HepG2 (cell line): ENCODE results near the gene ETFA. TPM values are rescaled to one million over a fixed set of nuclear protein-coding genes. Genes with fewer than 3 reads are reported as not detected.

Experiments
- DPF2 ChIP-seq: sonication (generic); formaldehyde crosslinking; IDR thresholded peaks from 2 replicates; pipeline ENCODE4 v1.4.0; 2020; ENCODE audit warnings: mild to moderate bottlenecking, low read depth, missing genetic modification reagents, borderline replicate concordance
- HOXA7 ChIP-seq: sonication (generic); formaldehyde crosslinking; IDR thresholded peaks from 2 replicates; pipeline ENCODE4 v1.8.1; 2022; ENCODE audit warnings: mild to moderate bottlenecking, missing genetic modification reagents, moderate library complexity
- NR3C1 ChIP-seq: sonication (generic); formaldehyde crosslinking; IDR thresholded peaks from 2 replicates; pipeline ENCODE4 v1.4.0; 2020; ENCODE audit warnings: missing genetic modification reagents
- NRL ChIP-seq: sonication (generic); formaldehyde crosslinking; IDR thresholded peaks from 2 replicates; pipeline ENCODE4 v1.5.0; 2020; ENCODE audit warnings: missing genetic modification reagents, mild to moderate bottlenecking, moderate library complexity, borderline replicate concordance
- PHB2 ChIP-seq: fragments of 450-650 bp; IDR thresholded peaks from 2 replicates; pipeline ENCODE4 v1.6.1; 2018; ENCODE audit not compliant: partially characterized antibody
- SNAPC4 ChIP-seq: sonication (generic); formaldehyde crosslinking; IDR thresholded peaks from 2 replicates; pipeline ENCODE4 v1.4.0; 2020; ENCODE audit warnings: mild to moderate bottlenecking, missing genetic modification reagents
- SOX6 ChIP-seq, 2 experiments: fragments of 450-650 bp in 1 of 2; sonication (generic) in 1 of 2; formaldehyde crosslinking in 1 of 2; IDR thresholded peaks; 2 replicates each; pipeline versions ENCODE4 v1.4.0 to v1.6.1; 2017 to 2020; ENCODE audit warnings: antibody characterized with exemption in 1 of 2, mild to moderate bottlenecking in 1 of 2, missing genetic modification reagents in 1 of 2
- TARDBP ChIP-seq: sonication (generic); formaldehyde crosslinking; IDR thresholded peaks from 2 replicates; pipeline ENCODE4 v1.8.0; 2022; ENCODE audit warnings: mild to moderate bottlenecking, missing genetic modification reagents
- ZMYM3 ChIP-seq: sonication (generic); formaldehyde crosslinking; IDR thresholded peaks from 2 replicates; pipeline ENCODE4 v1.5.1; 2020; ENCODE audit warnings: mild to moderate bottlenecking, missing genetic modification reagents
- ZNF616 ChIP-seq: sonication (generic); formaldehyde crosslinking; IDR thresholded peaks from 2 replicates; pipeline ENCODE4 v1.5.0; 2020; ENCODE audit warnings: low read depth, mild to moderate bottlenecking, missing genetic modification reagents
- ZSCAN9 ChIP-seq: IDR thresholded peaks from 2 replicates; pipeline ENCODE4 v1.6.1; 2016; ENCODE audit warnings: borderline replicate concordance
- polyA plus RNA-seq, 8 experiments: library from polyadenylated mRNA; depleted of rRNA in 3 of 8; stranded (reverse) in 7 of 8; unstranded in 1 of 8; fragments of >200 nt; fragmentation: Illumina TruSeq in 4 of 8; extraction: Trizol in 4 of 8; gene quantifications; 2 replicates each; pipeline versions ENCODE4 v1.2.1 to v1.2.3, GENCODE V29; 2011 to 2016; ENCODE audit warnings: low read depth in 4 of 8, missing spikeins in 1 of 8, mixed read lengths in 1 of 8; ENCODE audit not compliant: insufficient read depth in 1 of 8
- total RNA-seq, 5 experiments: library from RNA; depleted of rRNA; stranded (reverse); fragments of >200 nt; fragmentation: Illumina TruSeq; extraction: Trizol; gene quantifications; 2 replicates each; pipeline ENCODE4 v1.2.3, GENCODE V29; 2016; ENCODE audit warnings: low read depth in 1 of 5
- TF ChIP-seq, protein P1 (sequence below): fragments of 450-650 bp; IDR thresholded peaks from 2 replicates; pipeline ENCODE4 v1.6.1; 2017
- TF ChIP-seq, protein P2 (sequence below): sonication (generic); formaldehyde crosslinking; IDR thresholded peaks from 2 replicates; pipeline ENCODE4 v1.4.0; 2020; ENCODE audit warnings: mild to moderate bottlenecking, low read depth, missing genetic modification reagents
- TF ChIP-seq, protein P3 (sequence below): sonication (generic); formaldehyde crosslinking; IDR thresholded peaks from 2 replicates; pipeline ENCODE4 v1.9.0; 2021; ENCODE audit warnings: mild to moderate bottlenecking, missing genetic modification reagents
- TF ChIP-seq, protein P4 (sequence below): sonication (generic); formaldehyde crosslinking; IDR thresholded peaks from 2 replicates; pipeline ENCODE4 v1.8.1; 2023; ENCODE audit warnings: missing genetic modification reagents, mild to moderate bottlenecking, borderline replicate concordance

The ETFA gene
- total and polyA plus RNA-seq, 2 of the 13 experiments (the other 11 are each of a cell fraction or from before 2014, with no cell fraction given): 291 to 396 TPM

DNA sequence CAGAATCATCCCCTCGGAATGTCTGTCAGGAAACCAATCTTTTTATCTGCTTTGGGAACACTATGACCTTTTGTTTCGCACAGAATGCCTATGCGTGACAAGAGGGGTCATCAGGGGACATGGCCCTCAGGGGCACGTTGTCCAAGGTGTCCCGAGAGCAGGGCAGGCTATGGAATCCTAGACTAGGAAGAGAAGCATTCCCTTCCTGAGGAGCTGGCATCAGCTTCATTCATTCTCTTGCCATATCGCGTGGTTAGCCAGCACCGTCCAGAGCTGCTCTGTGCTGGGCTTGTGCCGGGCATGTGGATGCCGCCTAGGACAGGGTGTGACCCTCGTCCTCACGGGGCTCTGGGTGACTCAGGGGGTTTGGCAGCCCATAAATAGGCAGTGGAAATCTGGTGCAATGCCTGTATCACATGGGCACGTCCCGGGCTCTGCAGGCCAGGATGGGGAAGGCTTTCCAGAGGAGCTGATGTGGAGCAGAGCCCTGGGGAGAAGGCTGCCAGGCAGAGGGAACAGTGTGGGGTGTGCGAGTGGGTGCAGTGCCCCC lies 133.7 kb downstream of the ETFA start (continued):
- TF ChIP-seq, protein P1, sequence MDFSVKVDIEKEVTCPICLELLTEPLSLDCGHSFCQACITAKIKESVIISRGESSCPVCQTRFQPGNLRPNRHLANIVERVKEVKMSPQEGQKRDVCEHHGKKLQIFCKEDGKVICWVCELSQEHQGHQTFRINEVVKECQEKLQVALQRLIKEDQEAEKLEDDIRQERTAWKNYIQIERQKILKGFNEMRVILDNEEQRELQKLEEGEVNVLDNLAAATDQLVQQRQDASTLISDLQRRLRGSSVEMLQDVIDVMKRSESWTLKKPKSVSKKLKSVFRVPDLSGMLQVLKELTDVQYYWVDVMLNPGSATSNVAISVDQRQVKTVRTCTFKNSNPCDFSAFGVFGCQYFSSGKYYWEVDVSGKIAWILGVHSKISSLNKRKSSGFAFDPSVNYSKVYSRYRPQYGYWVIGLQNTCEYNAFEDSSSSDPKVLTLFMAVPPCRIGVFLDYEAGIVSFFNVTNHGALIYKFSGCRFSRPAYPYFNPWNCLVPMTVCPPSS: no peak
- TF ChIP-seq SNAPC4 (CRISPR knock-in tag) (no peak), ZMYM3 (CRISPR knock-in tag) (no peak), TARDBP (CRISPR knock-in tag) (no peak), PHB2 (no peak), ZSCAN9 (no peak), DPF2 (CRISPR knock-in tag) (no peak), HOXA7 (CRISPR knock-in tag) (0 out of 2 replicates have a peak, but pooled peaks have one; percentile 50), ZNF616 (CRISPR knock-in tag) (no peak), NR3C1 (CRISPR knock-in tag) (no peak), NRL (0 out of 2 replicates have a peak, but pooled peaks have one; percentile 15), SOX6 (IDR thresholded peaks at IDR 0.05) (no peak), SOX6 (CRISPR knock-in tag; IDR thresholded peaks at IDR 0.05) (peak; percentile 21; the same call in 1 of the 2 replicates)
- TF ChIP-seq, protein P2, sequence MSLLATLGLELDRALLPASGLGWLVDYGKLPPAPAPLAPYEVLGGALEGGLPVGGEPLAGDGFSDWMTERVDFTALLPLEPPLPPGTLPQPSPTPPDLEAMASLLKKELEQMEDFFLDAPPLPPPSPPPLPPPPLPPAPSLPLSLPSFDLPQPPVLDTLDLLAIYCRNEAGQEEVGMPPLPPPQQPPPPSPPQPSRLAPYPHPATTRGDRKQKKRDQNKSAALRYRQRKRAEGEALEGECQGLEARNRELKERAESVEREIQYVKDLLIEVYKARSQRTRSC: no peak
- TF ChIP-seq, protein P3, sequence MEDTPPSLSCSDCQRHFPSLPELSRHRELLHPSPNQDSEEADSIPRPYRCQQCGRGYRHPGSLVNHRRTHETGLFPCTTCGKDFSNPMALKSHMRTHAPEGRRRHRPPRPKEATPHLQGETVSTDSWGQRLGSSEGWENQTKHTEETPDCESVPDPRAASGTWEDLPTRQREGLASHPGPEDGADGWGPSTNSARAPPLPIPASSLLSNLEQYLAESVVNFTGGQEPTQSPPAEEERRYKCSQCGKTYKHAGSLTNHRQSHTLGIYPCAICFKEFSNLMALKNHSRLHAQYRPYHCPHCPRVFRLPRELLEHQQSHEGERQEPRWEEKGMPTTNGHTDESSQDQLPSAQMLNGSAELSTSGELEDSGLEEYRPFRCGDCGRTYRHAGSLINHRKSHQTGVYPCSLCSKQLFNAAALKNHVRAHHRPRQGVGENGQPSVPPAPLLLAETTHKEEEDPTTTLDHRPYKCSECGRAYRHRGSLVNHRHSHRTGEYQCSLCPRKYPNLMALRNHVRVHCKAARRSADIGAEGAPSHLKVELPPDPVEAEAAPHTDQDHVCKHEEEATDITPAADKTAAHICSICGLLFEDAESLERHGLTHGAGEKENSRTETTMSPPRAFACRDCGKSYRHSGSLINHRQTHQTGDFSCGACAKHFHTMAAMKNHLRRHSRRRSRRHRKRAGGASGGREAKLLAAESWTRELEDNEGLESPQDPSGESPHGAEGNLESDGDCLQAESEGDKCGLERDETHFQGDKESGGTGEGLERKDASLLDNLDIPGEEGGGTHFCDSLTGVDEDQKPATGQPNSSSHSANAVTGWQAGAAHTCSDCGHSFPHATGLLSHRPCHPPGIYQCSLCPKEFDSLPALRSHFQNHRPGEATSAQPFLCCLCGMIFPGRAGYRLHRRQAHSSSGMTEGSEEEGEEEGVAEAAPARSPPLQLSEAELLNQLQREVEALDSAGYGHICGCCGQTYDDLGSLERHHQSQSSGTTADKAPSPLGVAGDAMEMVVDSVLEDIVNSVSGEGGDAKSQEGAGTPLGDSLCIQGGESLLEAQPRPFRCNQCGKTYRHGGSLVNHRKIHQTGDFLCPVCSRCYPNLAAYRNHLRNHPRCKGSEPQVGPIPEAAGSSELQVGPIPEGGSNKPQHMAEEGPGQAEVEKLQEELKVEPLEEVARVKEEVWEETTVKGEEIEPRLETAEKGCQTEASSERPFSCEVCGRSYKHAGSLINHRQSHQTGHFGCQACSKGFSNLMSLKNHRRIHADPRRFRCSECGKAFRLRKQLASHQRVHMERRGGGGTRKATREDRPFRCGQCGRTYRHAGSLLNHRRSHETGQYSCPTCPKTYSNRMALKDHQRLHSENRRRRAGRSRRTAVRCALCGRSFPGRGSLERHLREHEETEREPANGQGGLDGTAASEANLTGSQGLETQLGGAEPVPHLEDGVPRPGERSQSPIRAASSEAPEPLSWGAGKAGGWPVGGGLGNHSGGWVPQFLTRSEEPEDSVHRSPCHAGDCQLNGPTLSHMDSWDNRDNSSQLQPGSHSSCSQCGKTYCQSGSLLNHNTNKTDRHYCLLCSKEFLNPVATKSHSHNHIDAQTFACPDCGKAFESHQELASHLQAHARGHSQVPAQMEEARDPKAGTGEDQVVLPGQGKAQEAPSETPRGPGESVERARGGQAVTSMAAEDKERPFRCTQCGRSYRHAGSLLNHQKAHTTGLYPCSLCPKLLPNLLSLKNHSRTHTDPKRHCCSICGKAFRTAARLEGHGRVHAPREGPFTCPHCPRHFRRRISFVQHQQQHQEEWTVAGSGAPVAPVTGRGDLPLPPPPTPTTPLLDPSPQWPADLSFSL (CRISPR knock-in tag): no peak
- TF ChIP-seq, protein P4, sequence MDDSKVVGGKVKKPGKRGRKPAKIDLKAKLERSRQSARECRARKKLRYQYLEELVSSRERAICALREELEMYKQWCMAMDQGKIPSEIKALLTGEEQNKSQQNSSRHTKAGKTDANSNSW (CRISPR knock-in tag): no peak
